Naive thymus-derived CD8-positive, alpha-beta T cell (primary cell): ENCODE data around the gene ELFN1. TPM values are rescaled to one million over a fixed set of nuclear protein-coding genes. Genes with fewer than 3 reads are reported as not detected.

Experiments used
- ATAC-seq, 2 donors: fragments of 150-1000 bp; cut with Tn5 transposase in 1 of 2; sonication (Bioruptor Pico), chemical (Tn5 transposase) in 1 of 2; 1 replicate in 1 of 2; 2 replicates in 1 of 2; pipeline ENCODE4 v1.10.0; 2021; ENCODE audit warnings: mild to moderate bottlenecking in 2 of 2, moderate library complexity in 2 of 2
- POLR2A ChIA-PET: fragments of 350-600 bp; sonication (Branson Sonifier 250); formaldehyde crosslinking; loops from one replicate; lab custom pipeline; 2021; ENCODE audit warnings: antibody characterized with exemption; lab: Charles Lee
- DNase-seq, 10 donors: peaks; one replicate each; pipeline versions ENCODE4 v3.0.0 to v3.0.0-alpha.2; 2020 to 2022
- H3K27ac Mint-ChIP-seq, 10 donors: one replicate each; pipeline ENCODE4 v1.8.0; 2020 to 2022; ENCODE audit warnings: mild to moderate bottlenecking in 10 of 10, mixed read lengths in 10 of 10, moderate library complexity in 4 of 10, inconsistent platforms in 1 of 10
- H3K27me3 Mint-ChIP-seq, 5 donors: one replicate each; pipeline ENCODE4 v1.8.0; 2021 to 2022; ENCODE audit warnings: mixed read lengths in 5 of 5
- H3K36me3 Mint-ChIP-seq, 3 donors: one replicate each; pipeline ENCODE4 v1.8.0; 2020 to 2022; ENCODE audit warnings: mixed read lengths in 3 of 3, mild to moderate bottlenecking in 2 of 3, inconsistent platforms in 1 of 3
- H3K4me1 Mint-ChIP-seq, 4 donors: one replicate each; pipeline ENCODE4 v1.8.0; 2021 to 2022; ENCODE audit warnings: mixed read lengths in 4 of 4
- H3K4me3 Mint-ChIP-seq, 10 donors: one replicate each; pipeline ENCODE4 v1.8.0; 2020 to 2022; ENCODE audit warnings: mild to moderate bottlenecking in 10 of 10, mixed read lengths in 10 of 10, moderate library complexity in 6 of 10, inconsistent platforms in 1 of 10
- H3K9me3 Mint-ChIP-seq, 9 donors: one replicate each; pipeline ENCODE4 v1.8.0; 2020 to 2022; ENCODE audit warnings: mixed read lengths in 9 of 9, mild to moderate bottlenecking in 3 of 9, inconsistent platforms in 1 of 9, moderate library complexity in 1 of 9
- polyA plus RNA-seq, 3 donors: library from polyadenylated mRNA; unstranded; fragments of 300-500 nt; fragmentation: Illumina TruSeq; gene quantifications; one replicate each; pipeline ENCODE4 v1.2.3, GENCODE V29; 2021
- total RNA-seq, 8 experiments: library from RNA in 2 of 8; stranded (reverse) in 2 of 8; gene quantifications; one replicate each; pipeline ENCODE4 v1.2.3 and lab custom pipeline; 2021 to 2026

Gene ELFN1
- total and polyA plus RNA-seq, 5 experiments from 2014 or later: not detected

- peaks cover 0 to 1% (median 0%) of the 10 kb centered on the region in 4 donors for H3K4me1 Mint-ChIP-seq
- no peaks in the 10 kb centered on the region for H3K36me3 Mint-ChIP-seq
- H3K9me3 Mint-ChIP-seq: no peaks in the 10 kb centered on the region
- H3K27me3 Mint-ChIP-seq: peaks cover 1 to 34% (median 21%) of the 10 kb centered on the region in 5 donors
- ATAC-seq (no peak), DNase-seq (no peak)
- H3K4me3 Mint-ChIP-seq: no peak overlapping the region
- POLR2A ChIA-PET: no interaction called here
- H3K27ac Mint-ChIP-seq: no peak overlapping the region
Measured at GRCh38 chr7:1645071-1645409, 25.0 kb upstream of the ELFN1 start.

GRCh38 chr7:1645476-1645875 is 24.6 kb upstream of the ELFN1 start:
- POLR2A ChIA-PET: no interaction called here

GRCh38 chr7:1646391-1646790 is 23.7 kb upstream of the ELFN1 start:
- Mint-ChIP-seq H3K9me3 (no peaks in the 10 kb centered on the region), H3K4me3 (no peak overlapping the region), H3K4me1 (peaks cover 0 to 1% (median 0%) of the 10 kb centered on the region in 4 donors), H3K27ac (no peak overlapping the region), H3K36me3 (no peaks in the 10 kb centered on the region), H3K27me3 (peaks cover 1 to 37% (median 21%) of the 10 kb centered on the region in 5 donors)
- ATAC-seq (no peak), DNase-seq (no peak)
- POLR2A ChIA-PET: no interaction called here

More at GRCh38 chr7:1645476-1645875, 24.6 kb upstream of the ELFN1 start:
- DNase-seq (no peak), ATAC-seq (no peak)
- Mint-ChIP-seq H3K9me3 (no peaks in the 10 kb centered on the region), H3K4me3 (no peak overlapping the region), H3K36me3 (no peaks in the 10 kb centered on the region), H3K27me3 (peaks cover 1 to 37% (median 21%) of the 10 kb centered on the region in 5 donors), H3K4me1 (peaks cover 0 to 1% (median 0%) of the 10 kb centered on the region in 4 donors), H3K27ac (no peak overlapping the region)

GRCh38 chr7:1646957-1647891 is 22.9 kb upstream of the ELFN1 start:
- Mint-ChIP-seq H3K4me3 (no peak overlapping the region), H3K9me3 (no peaks in the 10 kb centered on the region), H3K27ac (no peak overlapping the region), H3K27me3 (peaks cover 1 to 37% (median 21%) of the 10 kb centered on the region in 5 donors), H3K36me3 (no peaks in the 10 kb centered on the region), H3K4me1 (peaks cover 0 to 1% (median 0%) of the 10 kb centered on the region in 4 donors)
- ATAC-seq (no peak), DNase-seq (no peak)
- POLR2A ChIA-PET: no interaction called here

DNA sequence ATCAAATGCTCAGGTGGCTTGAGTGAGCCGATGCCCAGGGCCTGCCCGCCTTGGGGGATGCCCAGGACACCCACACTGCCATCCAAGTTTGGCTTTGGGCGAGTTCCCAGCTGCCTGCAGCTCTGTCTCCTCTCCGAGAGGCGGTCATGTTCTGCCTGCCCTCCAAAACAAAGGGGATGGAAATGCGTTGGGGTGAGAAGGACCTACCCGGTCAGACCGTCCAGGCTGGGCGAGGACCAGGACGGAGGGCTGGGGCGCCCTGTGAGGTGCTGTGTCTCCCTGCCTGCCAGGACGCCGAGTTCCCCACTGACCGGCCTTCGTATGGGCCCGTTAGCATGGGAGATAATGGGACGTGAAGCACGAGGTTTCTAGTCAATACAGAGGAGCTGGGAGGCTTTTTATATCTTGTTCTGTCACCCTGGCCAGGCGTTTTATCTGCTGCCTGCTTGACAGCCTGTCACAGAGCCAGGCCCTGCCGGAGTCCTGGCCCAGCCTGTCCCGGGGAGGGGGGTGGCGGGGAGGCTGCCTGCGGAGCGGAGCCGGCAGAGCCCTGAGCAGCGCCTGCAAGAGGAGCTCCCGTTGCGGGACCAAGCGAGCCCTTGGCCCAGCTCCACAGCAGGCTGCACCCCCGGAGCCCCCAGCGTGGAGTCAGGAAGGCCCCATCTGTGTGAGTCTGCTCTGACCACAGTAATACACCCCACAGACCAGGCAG is 22.0 kb upstream of the ELFN1 start:
- no peak overlapping the region for H3K27ac Mint-ChIP-seq
- POLR2A ChIA-PET: no interaction called here
- H3K4me3 Mint-ChIP-seq: no peak overlapping the region
- ATAC-seq: no peak
- H3K36me3 Mint-ChIP-seq: no peaks in the 10 kb centered on the region
- H3K27me3 Mint-ChIP-seq: peaks cover 1 to 32% (median 16%) of the 10 kb centered on the region in 5 donors
- no peaks in the 10 kb centered on the region for H3K9me3 Mint-ChIP-seq
- H3K4me1 Mint-ChIP-seq: peaks cover 0 to under 1% (median 0%) of the 10 kb centered on the region in 4 donors
- no peak for DNase-seq

DNA sequence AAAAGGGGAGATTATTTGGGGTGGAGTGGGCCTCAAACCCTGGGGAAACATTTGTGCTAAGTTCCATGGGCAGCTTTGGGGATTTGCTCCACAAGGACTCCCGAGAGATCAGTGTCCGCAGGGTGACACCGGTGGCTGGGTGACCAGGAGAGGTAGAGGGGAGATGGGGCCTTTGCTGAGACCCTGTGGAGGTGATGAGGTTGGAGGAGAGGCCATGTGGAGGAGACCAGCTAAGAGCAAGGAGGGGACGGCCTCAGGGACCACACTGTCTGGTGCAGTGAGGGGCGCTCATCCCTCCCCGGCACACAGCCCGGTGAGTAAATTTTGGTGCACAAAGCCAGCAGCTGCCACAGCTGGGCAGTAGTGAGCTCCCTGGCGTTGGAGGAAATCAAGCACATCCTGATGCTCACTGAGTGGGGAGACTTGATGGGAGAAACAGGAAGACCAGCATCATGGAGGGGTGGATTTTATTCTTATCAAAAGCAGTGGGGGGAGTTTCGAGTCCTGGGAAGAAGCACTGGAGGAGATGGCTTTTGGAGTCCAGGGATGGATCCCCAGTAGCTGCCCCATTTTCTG is 20.2 kb upstream of the ELFN1 start:
- no peaks in the 10 kb centered on the region for H3K36me3 Mint-ChIP-seq
- ATAC-seq (no peak), DNase-seq (no peak)
- H3K27ac Mint-ChIP-seq: no peak overlapping the region
- H3K9me3 Mint-ChIP-seq: no peaks in the 10 kb centered on the region
- no peak overlapping the region for H3K4me3 Mint-ChIP-seq
- H3K27me3 Mint-ChIP-seq: peaks cover 4 to 24% (median 14%) of the 10 kb centered on the region in 5 donors
- no peaks in the 10 kb centered on the region for H3K4me1 Mint-ChIP-seq
- POLR2A ChIA-PET: no interaction called here

DNA sequence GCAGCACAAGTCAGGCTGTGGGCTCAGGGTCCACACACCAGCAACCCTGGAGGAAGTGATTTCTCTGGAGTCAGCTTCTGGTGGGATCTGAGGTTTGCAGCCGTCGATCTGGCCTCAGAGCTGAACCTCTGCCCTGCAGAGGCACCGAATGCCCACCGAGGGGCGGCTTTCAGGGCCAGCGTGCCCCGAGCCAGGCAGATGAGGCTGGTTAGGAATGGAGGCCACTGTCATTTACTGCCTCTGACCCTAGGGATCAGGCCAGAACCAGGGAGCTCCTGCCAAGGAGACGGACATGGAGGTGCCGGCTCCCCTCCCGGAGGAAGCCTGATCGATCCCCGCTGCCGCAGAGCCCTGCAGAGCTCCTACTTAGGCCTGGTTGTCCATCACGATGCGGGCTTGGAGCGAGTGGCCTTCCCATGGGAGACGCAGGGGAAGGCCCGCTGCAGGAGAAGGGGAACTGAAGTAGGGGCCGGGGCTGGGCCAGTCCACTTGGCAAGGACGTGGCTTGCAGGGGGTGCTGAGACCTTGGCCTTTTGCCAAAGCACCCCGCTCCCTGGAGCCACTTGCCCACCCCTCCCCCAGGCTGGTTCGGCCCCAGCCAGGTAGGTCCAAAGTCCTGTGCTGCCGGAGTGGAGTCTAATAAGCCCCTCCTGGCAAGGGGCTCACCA is 19.6 kb upstream of the ELFN1 start:
- H3K36me3 Mint-ChIP-seq: no peaks in the 10 kb centered on the region
- ATAC-seq: no peak
- POLR2A ChIA-PET: no interaction called here
- H3K27me3 Mint-ChIP-seq: peaks cover 4 to 27% (median 14%) of the 10 kb centered on the region in 5 donors
- H3K9me3 Mint-ChIP-seq: no peaks in the 10 kb centered on the region
- no peak overlapping the region for H3K4me3 Mint-ChIP-seq
- peak overlapping the region in 1 of 10 donors; percentile 34 for H3K27ac Mint-ChIP-seq
- H3K4me1 Mint-ChIP-seq: no peaks in the 10 kb centered on the region
- no peak for DNase-seq

- Mint-ChIP-seq H3K9me3 (no peaks in the 10 kb centered on the region), H3K36me3 (no peaks in the 10 kb centered on the region), H3K27me3 (peaks cover 5 to 31% (median 17%) of the 10 kb centered on the region in 5 donors)
Measured at GRCh38 chr7:1651031-1651446, 19.0 kb upstream of the ELFN1 start.

DNA sequence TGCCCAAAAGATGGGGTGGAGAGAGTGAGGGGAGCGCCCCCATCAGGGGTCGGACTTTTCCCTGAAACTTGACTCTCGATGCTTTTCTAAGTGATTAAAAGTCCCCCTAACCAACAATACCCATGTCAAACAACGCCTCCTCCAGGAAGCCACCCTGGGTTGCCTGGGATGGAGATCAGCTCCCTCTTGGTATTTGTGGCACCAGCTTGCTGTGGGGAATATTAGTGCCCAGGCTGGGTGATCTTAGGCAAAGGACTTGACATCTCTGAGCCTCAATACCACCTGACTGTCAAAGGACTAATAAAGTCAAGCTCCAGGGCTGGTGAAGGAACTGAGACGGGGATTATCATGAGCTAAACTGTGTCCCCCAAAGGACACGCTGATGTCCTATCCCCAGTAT is 18.2 kb upstream of the ELFN1 start:
- no peak overlapping the region for H3K27ac Mint-ChIP-seq
- ATAC-seq: no peak

More at GRCh38 chr7:1651031-1651446, 19.0 kb upstream of the ELFN1 start:
- no peak overlapping the region for H3K27ac Mint-ChIP-seq
- DNase-seq: no peak
- no peak overlapping the region for H3K4me3 Mint-ChIP-seq
- ATAC-seq: no peak
- POLR2A ChIA-PET: no interaction called here
- H3K4me1 Mint-ChIP-seq: no peaks in the 10 kb centered on the region

DNA sequence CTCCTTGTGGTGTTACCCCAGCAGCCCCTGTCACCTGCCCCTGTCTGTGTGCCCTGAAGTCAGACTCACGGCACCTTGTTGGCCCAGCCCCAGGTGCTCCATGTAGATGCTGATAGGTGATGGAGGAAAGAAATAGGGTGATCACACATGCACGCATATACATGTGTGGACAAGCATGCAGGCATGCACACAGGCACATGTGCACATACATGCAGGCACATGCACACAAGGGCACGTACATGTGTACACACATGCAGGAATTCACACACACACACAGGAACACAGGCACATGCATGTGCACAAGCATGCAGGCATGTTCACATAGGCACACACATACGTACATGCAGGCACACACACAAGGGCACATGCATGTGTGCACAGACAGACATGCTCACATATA is 16.6 kb upstream of the ELFN1 start:
- H3K27me3 Mint-ChIP-seq: peaks cover 15 to 46% (median 36%) of the 10 kb centered on the region in 5 donors
- DNase-seq: no peak

More for the DNA sequence above, 18.2 kb upstream of the ELFN1 start:
- Mint-ChIP-seq H3K36me3 (no peaks in the 10 kb centered on the region), H3K4me1 (no peaks in the 10 kb centered on the region), H3K4me3 (no peak overlapping the region), H3K9me3 (no peaks in the 10 kb centered on the region), H3K27me3 (peaks cover 10 to 39% (median 22%) of the 10 kb centered on the region in 5 donors)
- DNase-seq: no peak
- POLR2A ChIA-PET: no interaction called here

GRCh38 chr7:1654111-1654510 is 16.0 kb upstream of the ELFN1 start:
- H3K27me3 Mint-ChIP-seq: peaks cover 17 to 51% (median 35%) of the 10 kb centered on the region in 5 donors
- DNase-seq: no peak
- no peak for ATAC-seq
- H3K27ac Mint-ChIP-seq: no peak overlapping the region
- peaks cover 0 to 4% (median 0%) of the 10 kb centered on the region in 3 donors for H3K36me3 Mint-ChIP-seq
- no peaks in the 10 kb centered on the region for H3K4me1 Mint-ChIP-seq
- POLR2A ChIA-PET: no interaction called here
- peaks cover 0 to 5% (median 0%) of the 10 kb centered on the region in 9 donors for H3K9me3 Mint-ChIP-seq
- H3K4me3 Mint-ChIP-seq: no peak overlapping the region

More for the DNA sequence above, 16.6 kb upstream of the ELFN1 start:
- Mint-ChIP-seq H3K4me1 (no peaks in the 10 kb centered on the region), H3K36me3 (peaks cover 0 to 4% (median 0%) of the 10 kb centered on the region in 3 donors), H3K27ac (no peak overlapping the region), H3K4me3 (no peak overlapping the region), H3K9me3 (peaks cover 0 to 5% (median 0%) of the 10 kb centered on the region in 9 donors)
- no peak for ATAC-seq
- POLR2A ChIA-PET: no interaction called here

DNA sequence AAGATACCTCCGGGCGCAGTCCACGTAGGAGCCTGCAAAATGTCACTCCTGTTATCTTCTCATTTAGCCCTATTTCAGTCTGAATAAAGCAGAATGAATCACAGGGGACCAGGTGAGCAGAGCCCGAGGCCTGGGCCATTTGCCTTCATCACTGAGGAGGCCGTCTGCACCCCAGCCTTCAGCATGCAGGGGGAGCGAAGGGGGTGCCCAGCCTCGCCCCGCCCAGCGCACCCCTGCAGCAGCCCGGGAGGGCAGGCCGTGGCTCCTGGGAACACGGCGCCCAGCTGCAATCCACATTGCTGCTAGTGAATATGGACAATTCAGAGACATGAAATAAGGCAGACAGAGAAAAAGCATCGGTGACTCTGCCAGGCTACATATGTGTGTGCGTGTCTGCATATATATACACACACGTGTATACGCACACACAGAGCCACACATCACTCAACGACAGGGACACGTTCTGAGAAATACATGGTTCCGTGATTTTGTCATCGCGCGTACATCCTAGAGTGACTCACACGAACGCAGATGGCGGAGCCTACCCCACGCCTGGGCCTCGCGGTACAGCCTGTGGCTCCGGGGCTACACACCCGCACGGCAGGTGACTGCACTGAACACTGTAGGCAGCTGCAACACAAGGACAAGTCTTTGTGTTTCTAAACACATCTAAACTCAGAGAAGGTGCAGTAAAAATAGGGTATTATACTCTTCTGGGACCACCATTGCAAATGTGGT is 15.2 kb upstream of the ELFN1 start:
- H3K27me3 Mint-ChIP-seq: peaks cover 15 to 50% (median 30%) of the 10 kb centered on the region in 5 donors
- POLR2A ChIA-PET: no interaction called here

More for the DNA sequence above, 15.2 kb upstream of the ELFN1 start:
- no peak for ATAC-seq
- H3K36me3 Mint-ChIP-seq: peaks cover 0 to 4% (median 0%) of the 10 kb centered on the region in 3 donors
- no peak overlapping the region for H3K4me3 Mint-ChIP-seq
- no peaks in the 10 kb centered on the region for H3K4me1 Mint-ChIP-seq
- H3K9me3 Mint-ChIP-seq: peaks cover 0 to 5% (median 0%) of the 10 kb centered on the region in 9 donors
- DNase-seq: no peak
- no peak overlapping the region for H3K27ac Mint-ChIP-seq
